GM23248 (cell line): ENCODE results near the gene RASD2. TPM values are rescaled to one million over a fixed set of nuclear protein-coding genes. Genes with fewer than 3 reads are reported as not detected.

Experiments
- DNase-seq: peaks from one replicate; pipeline ENCODE4 v3.0.0-alpha.2; 2015
- H2AFZ ChIP-seq: fragments of 200-600 bp; sonication (generic); 2 replicates; pipeline ENCODE4 v1.6.1; 2016; ENCODE audit warnings: antibody characterized with exemption
- H3F3A ChIP-seq: fragments of 200-600 bp; sonication (generic); 2 replicates; pipeline ENCODE4 v1.6.1; 2016; ENCODE audit warnings: mild to moderate bottlenecking, antibody characterized with exemption, mixed run types; ENCODE audit not compliant: insufficient read depth
- H3K27ac ChIP-seq: fragments of 200-600 bp; sonication (generic); 2 replicates; pipeline ENCODE4 v1.5.1; 2016; ENCODE audit warnings: mild to moderate bottlenecking
- H3K27me3 ChIP-seq: fragments of 200-600 bp; sonication (generic); replicated peaks from 2 replicates; pipeline ENCODE4 v1.6.1; 2016; ENCODE audit warnings: mild to moderate bottlenecking; ENCODE audit not compliant: insufficient read depth
- H3K36me3 ChIP-seq: fragments of 200-600 bp; sonication (generic); 2 replicates; pipeline ENCODE4 v1.6.1; 2016; ENCODE audit warnings: low read depth, mild to moderate bottlenecking
- H3K4me1 ChIP-seq: fragments of 200-600 bp; sonication (generic); 2 replicates; pipeline ENCODE4 v1.6.1; 2016; ENCODE audit warnings: mild to moderate bottlenecking; ENCODE audit not compliant: insufficient read depth
- H3K4me2 ChIP-seq: fragments of 200-600 bp; sonication (generic); one replicate; pipeline ENCODE4 v1.6.1; 2016; ENCODE audit warnings: mild to moderate bottlenecking; ENCODE audit not compliant: unreplicated experiment
- H3K4me3 ChIP-seq: fragments of 200-600 bp; sonication (generic); 2 replicates; pipeline ENCODE4 v1.5.1; 2016; ENCODE audit warnings: mild to moderate bottlenecking
- H3K79me2 ChIP-seq: fragments of 200-600 bp; sonication (generic); 2 replicates; pipeline ENCODE4 v1.6.1; 2016; ENCODE audit warnings: mild to moderate bottlenecking; ENCODE audit not compliant: insufficient read depth
- H3K9ac ChIP-seq: fragments of 200-600 bp; sonication (generic); 2 replicates; pipeline ENCODE4 v1.6.1; 2016; ENCODE audit warnings: mild to moderate bottlenecking
- H3K9me2 ChIP-seq: fragments of 200-600 bp; sonication (generic); 2 replicates; pipeline ENCODE4 v1.6.1; 2016; ENCODE audit warnings: mixed run types, mild to moderate bottlenecking, moderate library complexity; ENCODE audit not compliant: insufficient read depth
- H3K9me3 ChIP-seq: fragments of 200-600 bp; sonication (generic); one replicate; pipeline ENCODE4 v1.6.1; 2017; ENCODE audit warnings: low read depth
- H4K20me1 ChIP-seq: fragments of 200-600 bp; sonication (generic); 2 replicates; pipeline ENCODE4 v1.6.0; 2016; ENCODE audit not compliant: insufficient read depth
- EZH2 ChIP-seq: fragments of 200-600 bp; sonication (generic); IDR thresholded peaks from 2 replicates; pipeline ENCODE4 v1.6.1; 2018; ENCODE audit warnings: antibody characterized with exemption, mild to moderate bottlenecking; ENCODE audit not compliant: insufficient read depth, poor library complexity, severe bottlenecking
- EZH2phosphoT487 ChIP-seq: fragments of 200-600 bp; sonication (generic); IDR thresholded peaks from 2 replicates; pipeline ENCODE4 v1.6.1; 2018; ENCODE audit warnings: antibody characterized with exemption, moderate library complexity, mild to moderate bottlenecking, low read depth; ENCODE audit not compliant: insufficient read depth
- WGBS, 2 experiments: methylation state at CpG; one replicate each; pipeline ENCODE4 v1.1.6; 2015 to 2017; ENCODE audit warnings: low lambda C conversion rate in 2 of 2, low coverage in 1 of 2; ENCODE audit errors: missing lambda C conversion rate in 2 of 2; 5-methylcytosine and 5-hydroxymethylcytosine counted together
- in situ Hi-C: fragments of 300-500 bp; cut with MboI; formaldehyde crosslinking; loops from 2 replicates; pipeline ENCODE4 v1.15.0; 2020
- polyA plus RNA-seq: library from polyadenylated mRNA; unstranded; fragments of >200 nt; fragmentation: Nextera tagmentation; extraction: Ambion mirVana; gene quantifications from 2 replicates; pipeline ENCODE4 v1.2.1, GENCODE V29; 2016
- total RNA-seq: library from RNA; depleted of rRNA; stranded (reverse); fragments of >200 nt; shearing (Covaris generic); gene quantifications from 2 replicates; pipeline ENCODE4 v1.2.3, GENCODE V29; 2014

Gene RASD2
- total and polyA plus RNA-seq, 2 experiments from 2014 or later, result 0.76 to 1.5 TPM

DNA sequence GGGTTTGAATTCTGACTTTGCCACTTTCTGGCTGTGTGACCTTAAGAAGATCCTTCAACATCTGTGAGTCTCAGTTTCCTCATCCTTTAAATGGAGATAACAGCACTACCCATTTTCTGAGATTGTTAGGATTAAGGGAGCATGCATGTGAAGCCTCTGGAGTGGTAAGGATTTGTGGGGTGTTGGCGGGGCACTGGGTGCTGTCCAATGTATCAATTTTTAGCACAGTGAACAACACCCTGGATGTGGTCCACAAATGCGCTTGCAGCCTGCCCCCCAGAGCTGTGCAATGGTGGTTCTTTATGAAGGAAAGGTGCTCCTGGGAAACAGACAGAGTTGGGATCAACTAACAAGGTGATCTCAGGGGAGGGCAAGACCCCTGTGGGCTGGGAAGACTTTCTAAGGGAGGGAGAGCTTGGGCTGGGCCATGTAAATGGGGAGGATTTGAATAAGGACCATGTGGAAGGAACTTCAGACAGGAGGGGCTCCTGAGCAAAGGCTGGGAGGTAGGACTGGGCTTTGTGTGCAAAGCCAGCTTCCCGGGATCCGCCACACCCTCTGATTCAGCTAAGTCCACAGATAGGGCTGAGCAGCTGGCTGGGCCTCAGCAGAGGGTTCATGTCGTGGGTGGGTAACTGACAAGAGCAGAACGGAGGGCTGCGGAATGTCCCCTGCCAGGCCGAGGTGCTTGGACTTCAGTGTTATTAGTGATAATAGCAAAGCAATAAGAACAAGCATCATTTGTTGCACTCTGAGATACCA lies 22.7 kb upstream of the RASD2 start:
- in situ Hi-C loops, result no loop called here
- TF ChIP-seq EZH2 (no peak), EZH2phosphoT487 (no peak)
- H3K27me3 ChIP-seq, result no peaks in the 10 kb centered on the region; the same call in 1 of the 2 replicates
- H2AFZ ChIP-seq, result no peak overlapping the region
- no peaks in the 10 kb centered on the region for H3K9me3 ChIP-seq
- H3K4me3 ChIP-seq, result no peak overlapping the region
- no peaks in the 10 kb centered on the region for H4K20me1 ChIP-seq
- no peak overlapping the region for H3K9ac ChIP-seq
- no peaks in the 10 kb centered on the region for H3K79me2 ChIP-seq
- WGBS, 2 experiments, result 56 to 66% methylated on average over 8 of the region's 8 CpGs
- H3K27ac ChIP-seq, result no peak overlapping the region
- H3K36me3 ChIP-seq, result no peaks in the 10 kb centered on the region
- no peaks in the 10 kb centered on the region for H3K9me2 ChIP-seq
- no peaks in the 10 kb centered on the region for H3F3A ChIP-seq
- peak; percentile 63 for DNase-seq
- H3K4me1 ChIP-seq, result peaks cover 8% of the 10 kb centered on the region
- no peak overlapping the region for H3K4me2 ChIP-seq

DNA sequence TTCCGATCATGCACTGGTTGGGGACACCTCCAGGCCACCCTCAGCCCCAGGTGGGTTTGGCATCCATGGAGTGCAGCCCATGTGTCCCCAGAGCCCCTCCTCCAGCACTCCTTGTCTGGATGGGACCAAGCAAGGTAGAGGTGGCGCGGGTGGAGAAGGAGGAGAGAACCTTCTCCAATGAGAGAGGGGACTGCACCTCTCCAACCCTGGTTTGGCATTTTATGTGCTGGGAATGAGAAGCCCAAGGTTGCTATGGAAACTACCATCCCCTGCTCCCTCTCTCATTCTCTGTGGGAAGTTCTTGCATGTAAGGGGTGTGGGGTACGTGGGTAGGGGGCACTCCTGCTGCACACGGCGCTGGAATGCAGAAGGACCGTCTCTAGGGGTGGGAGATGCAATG lies 21.8 kb upstream of the RASD2 start:
- Histone ChIP-seq H3K9me3 (no peaks in the 10 kb centered on the region), H4K20me1 (no peaks in the 10 kb centered on the region), H3K27me3 (no peaks in the 10 kb centered on the region; the same call in 1 of the 2 replicates), H3K9me2 (no peaks in the 10 kb centered on the region), H3K36me3 (no peaks in the 10 kb centered on the region), H3K4me2 (no peak overlapping the region), H3K4me1 (peaks cover 7% of the 10 kb centered on the region), H3F3A (no peaks in the 10 kb centered on the region), H3K4me3 (no peak overlapping the region), H2AFZ (no peak overlapping the region), H3K9ac (no peak overlapping the region), H3K27ac (no peak overlapping the region), H3K79me2 (no peaks in the 10 kb centered on the region)
- DNase-seq, result no peak
- in situ Hi-C loops, result no loop called here
- WGBS, 2 experiments, result 85 to 95% methylated on average over 2 to 7 of the region's 7 CpGs
- TF ChIP-seq EZH2phosphoT487 (no peak), EZH2 (no peak)

DNA sequence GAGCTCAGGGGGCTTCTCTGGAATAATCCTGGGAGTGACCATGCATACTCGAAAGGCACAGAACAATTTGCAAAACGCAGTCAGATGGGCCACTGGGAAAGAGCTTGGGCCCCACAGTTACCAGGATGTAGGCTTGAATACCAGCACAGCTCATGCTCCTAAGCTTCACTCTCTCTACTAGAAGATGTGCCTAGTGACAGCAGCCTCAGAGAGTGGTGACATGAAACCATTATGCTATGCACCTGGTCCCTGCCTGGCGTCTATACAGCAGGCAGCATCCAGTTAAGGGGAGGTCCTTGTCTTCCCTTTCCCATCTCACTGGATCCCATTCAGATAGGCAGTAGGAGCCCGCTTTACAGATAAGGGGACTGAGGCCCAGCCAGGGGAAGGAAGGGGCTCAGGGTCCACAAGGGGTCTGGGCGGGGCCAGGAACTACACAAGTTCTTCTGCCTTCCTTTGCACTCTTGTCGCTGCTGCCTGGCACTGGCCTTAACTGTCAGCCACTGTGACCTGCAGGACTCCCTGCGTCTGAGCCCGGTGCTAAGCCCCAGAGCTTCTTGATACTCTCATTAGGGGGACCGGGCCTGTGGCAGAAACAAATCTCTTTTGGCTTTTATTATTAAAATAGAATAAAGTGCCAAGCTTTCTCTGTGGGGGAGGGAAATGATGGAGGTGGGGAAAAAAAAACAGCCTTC lies 21.2 kb upstream of the RASD2 start:
- in situ Hi-C loops, result no loop called here
- H3F3A ChIP-seq, result no peaks in the 10 kb centered on the region
- no peaks in the 10 kb centered on the region for H3K79me2 ChIP-seq
- no peaks in the 10 kb centered on the region for H4K20me1 ChIP-seq
- no peak overlapping the region for H2AFZ ChIP-seq
- 80 to 82% methylated on average over 8 to 9 of the region's 9 CpGs for WGBS, 2 experiments
- TF ChIP-seq EZH2 (no peak), EZH2phosphoT487 (no peak)
- no peak overlapping the region for H3K9ac ChIP-seq
- no peak for DNase-seq
- no peaks in the 10 kb centered on the region; the same call in 1 of the 2 replicates for H3K27me3 ChIP-seq
- H3K9me2 ChIP-seq, result no peaks in the 10 kb centered on the region
- H3K4me2 ChIP-seq, result no peak overlapping the region
- no peaks in the 10 kb centered on the region for H3K36me3 ChIP-seq
- no peak overlapping the region for H3K4me3 ChIP-seq
- H3K27ac ChIP-seq, result no peak overlapping the region
- H3K9me3 ChIP-seq, result no peaks in the 10 kb centered on the region
- H3K4me1 ChIP-seq, result peaks cover 7% of the 10 kb centered on the region

DNA sequence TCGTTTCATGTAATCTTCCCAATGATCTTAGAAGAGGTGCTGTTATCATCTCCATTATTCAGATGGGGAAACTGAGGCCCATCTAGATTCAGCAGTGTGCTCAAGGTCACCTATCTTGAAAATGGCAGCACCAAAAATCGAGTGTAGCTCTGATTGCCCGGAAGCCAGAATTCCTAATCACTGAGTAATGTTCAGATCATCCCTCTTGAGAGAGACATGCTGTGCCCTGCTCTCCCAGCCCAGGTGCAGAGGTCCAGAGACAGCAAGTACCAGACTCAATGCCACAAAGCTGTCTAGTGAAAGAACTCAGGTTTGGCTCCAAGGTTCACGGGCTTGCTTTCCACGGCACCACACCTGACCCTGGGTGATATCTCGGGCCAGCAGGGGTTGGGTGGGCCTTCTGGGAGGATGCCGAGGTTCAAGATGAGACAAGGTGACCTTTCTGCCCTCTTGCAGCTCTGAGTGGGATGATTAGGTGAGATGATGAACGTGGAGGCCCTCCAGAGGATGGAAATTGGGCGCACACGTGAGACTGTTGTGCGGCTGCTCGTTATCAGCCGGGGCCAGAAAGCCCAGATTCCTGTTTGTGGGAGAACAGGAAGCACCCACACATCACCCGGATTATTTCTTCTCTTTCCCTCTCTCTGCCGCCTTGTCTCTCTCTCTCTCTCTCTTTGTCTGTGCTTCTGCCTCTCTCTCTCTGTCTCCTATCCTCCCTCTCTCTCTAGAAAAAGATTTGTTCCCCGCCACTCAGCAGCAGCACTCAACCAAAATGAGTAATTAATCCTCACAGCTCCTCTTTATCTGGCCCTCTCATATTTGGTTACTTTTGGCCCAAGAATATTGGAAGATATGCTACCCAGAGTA lies 19.0 kb upstream of the RASD2 start:
- DNase-seq, result no peak
- H3K9me3 ChIP-seq, result no peaks in the 10 kb centered on the region
- H3K4me3 ChIP-seq, result no peak overlapping the region
- H3F3A ChIP-seq, result no peaks in the 10 kb centered on the region
- H3K9ac ChIP-seq, result no peak overlapping the region
- peaks cover 7% of the 10 kb centered on the region for H3K4me1 ChIP-seq
- H3K9me2 ChIP-seq, result no peaks in the 10 kb centered on the region
- no peaks in the 10 kb centered on the region for H3K79me2 ChIP-seq
- 87% methylated on average over 15 to 16 of the region's 16 CpGs for WGBS, 2 experiments
- H3K27ac ChIP-seq, result no peak overlapping the region
- no peak overlapping the region for H3K4me2 ChIP-seq
- TF ChIP-seq EZH2 (no peak), EZH2phosphoT487 (no peak)
- no peaks in the 10 kb centered on the region for H3K36me3 ChIP-seq
- in situ Hi-C loops, result no loop called here
- no peaks in the 10 kb centered on the region for H4K20me1 ChIP-seq
- no peaks in the 10 kb centered on the region; the same call in 1 of the 2 replicates for H3K27me3 ChIP-seq
- no peak overlapping the region for H2AFZ ChIP-seq
